HUES6 (cell line): ENCODE data around the gene CEP97.
A peak's percentile ranks its signal among the peaks of the same experiment; 100 is the strongest.

Experiments
- H3K27ac ChIP-seq: 2 replicates; pipeline ENCODE4 v1.7.0; 2013; ENCODE audit warnings: low read depth, mild to moderate bottlenecking, low read length, inconsistent platforms
- H3K27me3 ChIP-seq: 2 replicates; pipeline ENCODE4 v1.6.1; 2013; ENCODE audit warnings: low read length; ENCODE audit not compliant: control insufficient read depth, insufficient read depth
- H3K36me3 ChIP-seq: 2 replicates; pipeline ENCODE4 v1.6.1; 2013; ENCODE audit warnings: low read length; ENCODE audit not compliant: control insufficient read depth, insufficient read depth
- H3K4me1 ChIP-seq: 2 replicates; pipeline ENCODE4 v1.6.1; 2013; ENCODE audit warnings: low read length; ENCODE audit not compliant: control insufficient read depth, insufficient read depth
- H3K4me3 ChIP-seq: 2 replicates; pipeline ENCODE4 v1.5.1; 2013; ENCODE audit warnings: low read depth, low read length
- H3K9ac ChIP-seq: one replicate; pipeline ENCODE4 v1.6.1; 2013; ENCODE audit warnings: mild to moderate bottlenecking, low read length
- H3K9me3 ChIP-seq: 2 replicates; pipeline ENCODE4 v1.6.1; 2013; ENCODE audit warnings: low read depth, low read length; ENCODE audit not compliant: control insufficient read depth, insufficient read depth

CEP97 gene

GRCh38 chr3:101779047-101779821, 54.8 kb downstream of the CEP97 start, which contains the start of gene NXPE3:
NXPE3 (plus strand) TSS chr3:101779211; CDS start chr3:101785597, 6,386 bp downstream.
- H3K9me3 ChIP-seq: no peaks in the 10 kb centered on the region
- peaks cover 25% of the 10 kb centered on the region for H3K4me1 ChIP-seq
- H3K27ac ChIP-seq: no peak within 1 kb of the TSS
- peak within 1 kb of the TSS; percentile 64 for H3K9ac ChIP-seq
- peak within 1 kb of the TSS; percentile 78 for H3K4me3 ChIP-seq
- peaks cover 11% of the 10 kb centered on the region for H3K36me3 ChIP-seq
- peaks cover 9% of the 10 kb centered on the region; the same call in 1 of the 2 replicates for H3K27me3 ChIP-seq

GRCh38 chr3:101779822-101780381, 55.5 kb downstream of the CEP97 start:
- H3K27me3 ChIP-seq: peaks cover 9% of the 10 kb centered on the region; the same call in 1 of the 2 replicates
- no peaks in the 10 kb centered on the region for H3K9me3 ChIP-seq
- peaks cover 18% of the 10 kb centered on the region for H3K36me3 ChIP-seq
- no peak overlapping the region for H3K27ac ChIP-seq
- peaks cover 25% of the 10 kb centered on the region for H3K4me1 ChIP-seq
- peak overlapping the region; percentile 64 for H3K9ac ChIP-seq
- H3K4me3 ChIP-seq: peak overlapping the region; percentile 78

- Histone ChIP-seq H3K9me3 (no peaks in the 10 kb centered on the region), H3K4me3 (peak overlapping the region; percentile 78; the same call in 1 of the 2 replicates), H3K36me3 (peaks cover 25% of the 10 kb centered on the region), H3K4me1 (peaks cover 25% of the 10 kb centered on the region), H3K27ac (0 out of 2 replicates have a peak overlapping the region, but pooled peaks have one; percentile 28), H3K9ac (peak overlapping the region; percentile 51), H3K27me3 (peaks cover 9% of the 10 kb centered on the region; the same call in 1 of the 2 replicates)
Measured at GRCh38 chr3:101780661-101781060, 56.2 kb downstream of the CEP97 start.

GRCh38 chr3:101781166-101781565, 56.8 kb downstream of the CEP97 start:
- no peaks in the 10 kb centered on the region for H3K9me3 ChIP-seq
- no peak overlapping the region for H3K9ac ChIP-seq
- peaks cover 25% of the 10 kb centered on the region for H3K4me1 ChIP-seq
- H3K4me3 ChIP-seq: peak overlapping the region; percentile 78; the same call in 1 of the 2 replicates
- 0 out of 2 replicates have a peak overlapping the region, but pooled peaks have one; percentile 28 for H3K27ac ChIP-seq
- H3K36me3 ChIP-seq: peaks cover 30% of the 10 kb centered on the region
- H3K27me3 ChIP-seq: peaks cover 9% of the 10 kb centered on the region; the same call in 1 of the 2 replicates

- Histone ChIP-seq H3K4me1 (peaks cover 18% of the 10 kb centered on the region), H3K9me3 (no peaks in the 10 kb centered on the region), H3K36me3 (peaks cover 60% of the 10 kb centered on the region), H3K9ac (no peak overlapping the region), H3K27me3 (no peaks in the 10 kb centered on the region), H3K27ac (no peak overlapping the region), H3K4me3 (no peak overlapping the region)
Measured at GRCh38 chr3:101784855-101785613, 60.6 kb downstream of the CEP97 start.

GRCh38 chr3:101791778-101792177, 67.4 kb downstream of the CEP97 start:
- H3K27ac ChIP-seq: no peak overlapping the region
- H3K27me3 ChIP-seq: no peaks in the 10 kb centered on the region
- peaks cover 6% of the 10 kb centered on the region; the same call in 1 of the 2 replicates for H3K9me3 ChIP-seq
- peaks cover 53% of the 10 kb centered on the region for H3K36me3 ChIP-seq
- no peak overlapping the region for H3K9ac ChIP-seq
- no peak overlapping the region for H3K4me3 ChIP-seq
- no peaks in the 10 kb centered on the region for H3K4me1 ChIP-seq

GRCh38 chr3:101796077-101796680, 71.8 kb downstream of the CEP97 start:
- Histone ChIP-seq H3K4me3 (no peak overlapping the region), H3K9ac (no peak overlapping the region), H3K36me3 (peaks cover 20% of the 10 kb centered on the region), H3K9me3 (peaks cover 6% of the 10 kb centered on the region; the same call in 1 of the 2 replicates), H3K4me1 (peaks cover 8% of the 10 kb centered on the region; the same call in 1 of the 2 replicates), H3K27me3 (no peaks in the 10 kb centered on the region), H3K27ac (no peak overlapping the region)

GRCh38 chr3:101801174-101801573, 76.8 kb downstream of the CEP97 start:
- Histone ChIP-seq H3K4me3 (no peak overlapping the region), H3K36me3 (peaks cover 26% of the 10 kb centered on the region), H3K9me3 (no peaks in the 10 kb centered on the region), H3K4me1 (peaks cover 11% of the 10 kb centered on the region; the same call in 1 of the 2 replicates), H3K27me3 (no peaks in the 10 kb centered on the region), H3K27ac (no peak overlapping the region), H3K9ac (no peak overlapping the region)

- no peak overlapping the region for H3K4me3 ChIP-seq
- H3K27ac ChIP-seq: no peak overlapping the region
- peaks cover 26% of the 10 kb centered on the region for H3K36me3 ChIP-seq
- no peaks in the 10 kb centered on the region for H3K27me3 ChIP-seq
- no peaks in the 10 kb centered on the region for H3K9me3 ChIP-seq
- no peak overlapping the region for H3K9ac ChIP-seq
- H3K4me1 ChIP-seq: peaks cover 11% of the 10 kb centered on the region; the same call in 1 of the 2 replicates
Measured at GRCh38 chr3:101802179-101802578, 77.8 kb downstream of the CEP97 start.

- no peak overlapping the region for H3K27ac ChIP-seq
- no peaks in the 10 kb centered on the region for H3K27me3 ChIP-seq
- H3K9me3 ChIP-seq: no peaks in the 10 kb centered on the region
- no peak overlapping the region for H3K9ac ChIP-seq
- no peak overlapping the region for H3K4me3 ChIP-seq
- H3K36me3 ChIP-seq: peaks cover 26% of the 10 kb centered on the region
- peaks cover 11% of the 10 kb centered on the region; the same call in 1 of the 2 replicates for H3K4me1 ChIP-seq
Measured at GRCh38 chr3:101803173-101803782, 78.9 kb downstream of the CEP97 start.
